Measurements from ENCODE around the gene SPIN1.
"Not testable (repeated sequence)": the region's sequence is repeated elsewhere in the genome, so short reads cannot be mapped to it uniquely, and the experiment has no call there.

Gene SPIN1

DNA sequence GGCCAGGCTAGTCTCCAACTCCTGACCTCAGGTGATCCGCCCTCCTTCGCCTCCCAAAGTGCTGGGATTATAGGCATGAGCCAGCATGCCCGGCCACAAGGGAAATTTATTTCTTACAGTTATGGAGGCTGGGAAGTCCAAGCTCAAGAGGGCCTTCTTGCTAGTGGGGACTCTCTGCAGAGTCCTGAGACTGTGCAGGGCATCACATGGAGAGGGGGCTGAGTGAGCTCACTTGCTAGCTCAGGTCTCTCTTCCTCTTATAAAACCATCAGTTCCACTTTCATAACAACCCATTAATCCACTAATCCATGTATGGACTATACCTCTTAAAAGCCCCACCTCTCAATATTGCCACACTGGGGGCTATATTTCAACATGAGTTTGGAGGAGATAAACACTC is 5.1 kb upstream of the SPIN1 start:
- Histone ChIP-seq H3K4me3 (no peak overlapping the region), H3K4me1 (peaks cover 0 to 7% (median 3%) of the 10 kb centered on the region in 4 donors), H3K27me3 (no peaks in the 10 kb centered on the region), H3K27ac (no peak overlapping the region), H3K9me3 (no peaks in the 10 kb centered on the region), H3K36me3 (no peaks in the 10 kb centered on the region)
- intact Hi-C loops (cut with DNase I; ENCODE audit: low total_unique reads), result no loop called here
- TF ChIP-seq, protein P1, sequence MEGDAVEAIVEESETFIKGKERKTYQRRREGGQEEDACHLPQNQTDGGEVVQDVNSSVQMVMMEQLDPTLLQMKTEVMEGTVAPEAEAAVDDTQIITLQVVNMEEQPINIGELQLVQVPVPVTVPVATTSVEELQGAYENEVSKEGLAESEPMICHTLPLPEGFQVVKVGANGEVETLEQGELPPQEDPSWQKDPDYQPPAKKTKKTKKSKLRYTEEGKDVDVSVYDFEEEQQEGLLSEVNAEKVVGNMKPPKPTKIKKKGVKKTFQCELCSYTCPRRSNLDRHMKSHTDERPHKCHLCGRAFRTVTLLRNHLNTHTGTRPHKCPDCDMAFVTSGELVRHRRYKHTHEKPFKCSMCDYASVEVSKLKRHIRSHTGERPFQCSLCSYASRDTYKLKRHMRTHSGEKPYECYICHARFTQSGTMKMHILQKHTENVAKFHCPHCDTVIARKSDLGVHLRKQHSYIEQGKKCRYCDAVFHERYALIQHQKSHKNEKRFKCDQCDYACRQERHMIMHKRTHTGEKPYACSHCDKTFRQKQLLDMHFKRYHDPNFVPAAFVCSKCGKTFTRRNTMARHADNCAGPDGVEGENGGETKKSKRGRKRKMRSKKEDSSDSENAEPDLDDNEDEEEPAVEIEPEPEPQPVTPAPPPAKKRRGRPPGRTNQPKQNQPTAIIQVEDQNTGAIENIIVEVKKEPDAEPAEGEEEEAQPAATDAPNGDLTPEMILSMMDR (IDR thresholded peaks at IDR 0.05), result no peak
- no peak for DNase-seq

DNA sequence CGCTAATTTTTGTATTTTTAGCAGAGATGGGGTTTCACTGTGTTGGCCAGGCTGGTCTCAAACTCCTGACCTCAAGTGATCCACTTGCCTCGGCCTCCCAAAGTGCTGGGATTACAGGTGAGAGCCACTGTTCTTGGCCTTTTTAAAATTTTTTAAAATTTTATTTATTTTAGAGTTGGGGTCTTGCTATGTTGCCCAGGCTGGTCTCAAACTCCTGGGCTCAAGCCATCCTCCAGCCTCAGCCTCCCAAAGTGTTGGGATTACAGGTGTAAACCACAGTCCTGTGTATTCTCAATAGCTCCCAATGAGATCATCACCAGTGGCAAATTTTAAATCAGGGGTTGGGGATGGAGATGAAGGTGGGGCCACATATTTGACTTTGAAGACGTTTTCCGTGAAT is 2.1 kb upstream of the SPIN1 start:
- intact Hi-C loops (cut with DNase I; ENCODE audit: low total_unique reads); H3K36me3 ChIP-seq; H3K9me3 ChIP-seq; DNase-seq; H3K4me3 ChIP-seq; H3K27ac ChIP-seq; H3K27me3 ChIP-seq: not testable (repeated sequence)
- peaks cover 0 to 23% (median 16%) of the 10 kb centered on the region in 4 donors for H3K4me1 ChIP-seq

DNA sequence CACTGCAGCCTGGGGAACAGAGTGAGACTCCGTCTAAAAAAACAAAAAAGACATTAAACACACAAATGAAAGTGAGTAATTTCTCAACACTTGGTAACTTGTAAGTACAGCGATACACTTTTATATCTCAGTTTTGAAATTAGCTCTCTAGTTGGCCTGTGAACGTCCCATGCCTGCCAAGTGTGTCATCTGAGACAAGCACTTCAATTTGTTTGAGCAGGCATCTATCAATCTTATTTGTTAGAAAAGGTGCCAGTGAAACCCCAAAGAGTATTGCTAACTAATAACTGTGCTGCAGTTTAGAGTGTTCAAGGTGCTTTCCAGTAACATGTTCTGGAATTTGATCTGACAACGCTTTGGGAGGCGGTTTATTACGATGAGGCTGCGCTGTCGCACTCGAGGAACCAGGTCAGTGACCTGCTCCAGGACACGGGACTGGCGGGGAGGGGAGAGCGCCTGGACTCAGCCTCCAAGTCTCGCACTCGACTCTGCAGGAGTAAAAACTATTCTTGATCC is 1.1 kb upstream of the SPIN1 start:
- no peaks in the 10 kb centered on the region for H3K27me3 ChIP-seq
- H3K9me3 ChIP-seq, result no peaks in the 10 kb centered on the region
- H3K27ac ChIP-seq, result peak overlapping the region; percentile 90 to 96
- TF ChIP-seq, protein P1 (IDR thresholded peaks at IDR 0.05), result no peak
- H3K4me3 ChIP-seq, result peak overlapping the region; percentile 84 to 96
- H3K36me3 ChIP-seq, result no peaks in the 10 kb centered on the region
- intact Hi-C loops (cut with DNase I; ENCODE audit: low total_unique reads), result no loop called here
- DNase-seq, result peak in 1 of 2 donors; percentile 62
- H3K4me1 ChIP-seq, result peaks cover 0 to 30% (median 20%) of the 10 kb centered on the region in 4 donors

DNA sequence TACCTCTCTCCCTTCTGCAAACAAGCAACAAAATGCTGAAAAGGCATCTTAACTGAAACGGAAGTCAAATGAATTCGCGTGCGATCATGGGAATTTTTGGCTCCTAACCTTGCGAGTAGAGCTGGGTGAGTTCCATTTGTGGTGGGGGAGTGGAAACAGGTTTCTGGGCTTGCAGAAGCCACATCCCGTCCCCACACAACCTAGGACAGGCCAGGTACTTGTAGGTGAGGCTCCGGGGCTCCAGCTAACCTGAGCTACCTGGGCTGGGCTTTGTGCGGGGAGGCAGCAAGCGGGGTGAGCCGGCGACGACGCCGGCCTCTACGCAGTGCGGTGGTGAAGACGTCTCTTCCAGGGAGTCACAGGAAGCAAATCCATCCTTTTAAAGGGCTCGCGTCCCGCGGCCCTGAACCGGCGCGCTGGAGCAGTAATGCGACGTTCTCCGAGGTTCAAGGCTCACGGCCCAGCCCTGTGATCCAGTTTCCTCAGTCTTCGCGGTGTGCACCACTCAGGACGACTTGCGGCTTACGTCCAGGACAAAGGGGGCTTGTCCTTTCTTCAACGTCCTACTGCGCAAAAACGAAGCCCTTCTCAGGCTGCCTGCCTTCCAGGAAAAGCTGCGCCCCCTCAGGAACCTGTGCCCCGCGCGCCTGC is 567 bp upstream of the SPIN1 start:
- peak overlapping the region; percentile 84 to 96 for H3K4me3 ChIP-seq
- H3K36me3 ChIP-seq, result no peaks in the 10 kb centered on the region
- TF ChIP-seq, protein P1 (IDR thresholded peaks at IDR 0.05), result no peak
- DNase-seq, result peak; percentile 47 to 72
- no peaks in the 10 kb centered on the region for H3K9me3 ChIP-seq
- intact Hi-C loops (cut with DNase I; ENCODE audit: low total_unique reads), result loop anchor here (2.0 kb wide), 1 partner anchor 147 kb away; the partner anchor contains the start of gene NXNL2
- H3K27ac ChIP-seq, result peak overlapping the region; percentile 90 to 96
- H3K4me1 ChIP-seq, result peaks cover 0 to 35% (median 22%) of the 10 kb centered on the region in 4 donors
- no peaks in the 10 kb centered on the region for H3K27me3 ChIP-seq

DNA sequence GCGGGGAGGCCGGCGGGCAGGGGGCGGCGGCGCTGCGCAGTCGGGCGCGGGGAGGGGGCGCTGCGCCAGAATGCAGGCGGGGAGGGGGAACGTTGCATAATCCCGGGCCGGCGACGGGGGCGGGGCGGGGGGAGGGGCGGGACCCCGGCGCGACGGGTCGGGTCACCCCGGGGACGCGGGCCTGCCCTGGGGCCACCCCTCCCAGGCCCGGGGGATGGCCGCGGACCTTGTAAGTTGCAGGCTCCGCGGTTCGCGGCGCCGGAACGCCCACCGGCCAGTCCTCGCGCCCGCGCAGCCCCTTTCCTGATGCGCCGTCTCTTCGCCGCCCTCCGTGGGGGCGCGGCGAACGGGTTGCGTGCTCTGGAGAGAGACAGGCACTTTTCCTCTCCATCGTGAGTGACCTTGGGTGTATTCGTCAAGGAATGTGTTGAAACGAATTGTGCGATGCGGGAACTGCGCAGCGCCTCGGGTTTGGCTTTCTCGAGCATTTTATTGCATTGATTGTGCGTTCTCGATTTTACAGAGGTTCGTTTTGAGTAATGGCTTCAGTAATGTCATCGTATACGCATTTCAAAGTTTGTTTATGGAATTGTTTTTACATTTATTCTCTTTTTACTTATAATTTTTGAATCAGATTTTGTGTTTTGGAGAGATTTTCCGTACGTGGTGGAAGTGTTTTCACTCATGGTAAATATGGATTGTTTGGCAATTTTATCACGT is 802 bp downstream of the SPIN1 start:
- H3K4me3 ChIP-seq, result peak overlapping the region; percentile 84 to 96
- peaks cover 0 to 42% (median 23%) of the 10 kb centered on the region in 4 donors for H3K4me1 ChIP-seq
- DNase-seq, result peak; percentile 40 to 75
- H3K36me3 ChIP-seq, result no peaks in the 10 kb centered on the region
- TF ChIP-seq, protein P1 (IDR thresholded peaks at IDR 0.05), result no peak
- H3K27ac ChIP-seq, result peak overlapping the region; percentile 90 to 96
- H3K9me3 ChIP-seq, result no peaks in the 10 kb centered on the region
- H3K27me3 ChIP-seq, result no peaks in the 10 kb centered on the region
- intact Hi-C loops (cut with DNase I; ENCODE audit: low total_unique reads), result loop anchor here (2.0 kb wide), 1 partner anchor 146 kb away; the partner anchor contains the start of gene NXNL2
